GM19463 (cell line): ENCODE measurements around the gene TFF1.

Source experiments
- ATAC-seq: cut with Tn5 transposase; IDR thresholded peaks from one replicate; pipeline ENCODE4 v1.9.1; 2021; ENCODE audit warnings: mild to moderate bottlenecking, moderate library complexity; ENCODE audit not compliant: unreplicated experiment

The TFF1 gene

GRCh38 chr21:42384156-42384945 lies 18.0 kb upstream of the TFF1 start:
- no peak for ATAC-seq

- ATAC-seq: no peak
Measured at GRCh38 chr21:42383331-42383730, 17.0 kb upstream of the TFF1 start.

GRCh38 chr21:42382915-42383314 lies 16.6 kb upstream of the TFF1 start:
- ATAC-seq: no peak

- ATAC-seq: no peak
Measured at GRCh38 chr21:42381347-42381984, 15.1 kb upstream of the TFF1 start.

- ATAC-seq: no peak
Measured at GRCh38 chr21:42379426-42380215, 13.3 kb upstream of the TFF1 start.

- no peak for ATAC-seq
Measured at GRCh38 chr21:42378418-42378817, 12.1 kb upstream of the TFF1 start.

GRCh38 chr21:42377951-42378340 lies 11.6 kb upstream of the TFF1 start:
- no peak for ATAC-seq

GRCh38 chr21:42377211-42377950 lies 11.0 kb upstream of the TFF1 start:
- no peak for ATAC-seq

- no peak for ATAC-seq
Measured at GRCh38 chr21:42376338-42376982, 10.1 kb upstream of the TFF1 start.

GRCh38 chr21:42375966-42376337 lies 9.6 kb upstream of the TFF1 start:
- no peak for ATAC-seq

GRCh38 chr21:42375506-42375905 lies 9.2 kb upstream of the TFF1 start:
- ATAC-seq: no peak

- ATAC-seq: no peak
Measured at GRCh38 chr21:42374864-42375499, 8.6 kb upstream of the TFF1 start.

- ATAC-seq: no peak
Measured at GRCh38 chr21:42374457-42374856, 8.1 kb upstream of the TFF1 start.

- ATAC-seq: no peak
Measured at GRCh38 chr21:42373908-42374455, 7.6 kb upstream of the TFF1 start.

GRCh38 chr21:42373196-42373907 lies 7.0 kb upstream of the TFF1 start:
- ATAC-seq: no peak

- no peak for ATAC-seq
Measured at GRCh38 chr21:42370894-42371654, 4.7 kb upstream of the TFF1 start.

GRCh38 chr21:42369821-42370220 lies 3.5 kb upstream of the TFF1 start:
- ATAC-seq: no peak

- no peak for ATAC-seq
Measured at GRCh38 chr21:42367367-42368165, 1.2 kb upstream of the TFF1 start.
